Hepatic stellate cell (primary cell): ENCODE results near the gene CYP4F8.
"Not testable (repeated sequence)": the region's sequence is repeated elsewhere in the genome, so short reads cannot be mapped to it uniquely, and the experiment has no call there.

Source experiments
- DNase-seq: peaks from one replicate; pipeline ENCODE4 v3.0.0; 2011; ENCODE audit warnings: low spot score

Gene CYP4F8, protein sequence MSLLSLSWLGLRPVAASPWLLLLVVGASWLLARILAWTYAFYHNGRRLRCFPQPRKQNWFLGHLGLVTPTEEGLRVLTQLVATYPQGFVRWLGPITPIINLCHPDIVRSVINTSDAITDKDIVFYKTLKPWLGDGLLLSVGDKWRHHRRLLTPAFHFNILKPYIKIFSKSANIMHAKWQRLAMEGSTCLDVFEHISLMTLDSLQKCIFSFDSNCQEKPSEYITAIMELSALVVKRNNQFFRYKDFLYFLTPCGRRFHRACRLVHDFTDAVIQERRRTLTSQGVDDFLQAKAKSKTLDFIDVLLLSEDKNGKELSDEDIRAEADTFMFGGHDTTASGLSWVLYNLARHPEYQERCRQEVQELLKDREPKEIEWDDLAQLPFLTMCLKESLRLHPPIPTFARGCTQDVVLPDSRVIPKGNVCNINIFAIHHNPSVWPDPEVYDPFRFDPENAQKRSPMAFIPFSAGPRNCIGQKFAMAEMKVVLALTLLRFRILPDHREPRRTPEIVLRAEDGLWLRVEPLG

DNA sequence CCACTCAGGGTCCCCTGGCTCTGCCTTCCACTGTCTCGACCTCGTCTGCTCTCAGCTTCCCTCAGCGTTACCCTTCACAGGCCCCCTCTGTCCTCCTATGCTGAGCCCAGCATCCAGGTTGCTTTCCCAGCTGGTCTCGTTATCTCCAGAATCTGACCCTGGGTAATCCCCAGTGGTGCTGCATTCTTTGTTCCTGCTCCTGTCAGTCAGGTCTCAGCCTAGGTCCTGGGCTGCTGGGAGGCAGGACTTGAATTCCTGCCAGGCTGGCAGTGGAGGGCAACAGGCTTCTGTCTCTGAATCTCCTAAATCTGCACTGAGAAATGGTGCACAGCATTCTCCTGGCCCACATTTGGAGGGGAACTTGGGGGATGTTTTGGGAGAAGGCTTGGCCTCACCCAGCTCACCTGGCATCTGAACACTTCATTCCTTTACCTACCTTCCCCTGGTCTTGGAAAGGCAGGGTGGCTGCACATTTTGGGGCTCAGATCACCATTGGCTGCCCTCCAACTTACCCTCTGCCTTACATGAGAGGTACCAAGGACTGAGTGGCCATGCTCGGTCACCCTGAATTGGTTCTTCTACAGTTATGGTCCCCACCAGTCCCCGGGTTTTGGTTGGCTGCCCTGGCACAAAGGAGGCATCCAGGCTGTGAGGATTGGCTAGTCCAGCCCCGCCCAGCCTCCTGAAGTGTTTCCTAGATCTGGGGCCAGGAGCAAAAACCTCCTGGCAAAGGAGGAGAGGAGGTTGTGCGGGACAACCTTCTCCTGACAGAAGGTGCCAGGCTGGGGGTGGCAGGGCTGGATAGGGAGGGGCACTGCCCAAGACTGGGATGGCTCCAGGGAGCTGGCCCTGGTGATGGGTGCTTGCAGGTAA, at the start of gene CYP4F8:
Gene CYP4F8 (plus strand): TSS at position 712 of the 873 bp plus-strand sequence. CDS start 399 bp downstream, outside the sequence.
- DNase-seq: no peak

DNA sequence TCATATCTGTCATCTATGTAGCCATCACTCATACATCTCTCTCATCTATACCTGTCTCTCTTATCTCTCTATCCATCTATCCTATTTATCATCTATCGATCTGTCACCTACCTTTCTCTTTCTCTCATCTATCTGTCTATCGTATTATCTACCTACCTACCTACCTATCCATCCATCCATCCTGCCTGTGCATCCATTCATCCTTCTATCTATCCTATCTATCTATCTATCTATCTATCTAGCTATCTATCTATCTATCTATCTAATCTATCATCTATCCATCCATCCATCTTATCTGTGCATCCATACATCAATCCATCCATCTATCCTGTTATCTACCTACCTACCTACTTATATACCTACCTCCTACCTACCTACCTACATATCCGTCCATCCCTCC, 44.6 kb upstream of the CYP4F8 start:
- no peak for DNase-seq

DNA sequence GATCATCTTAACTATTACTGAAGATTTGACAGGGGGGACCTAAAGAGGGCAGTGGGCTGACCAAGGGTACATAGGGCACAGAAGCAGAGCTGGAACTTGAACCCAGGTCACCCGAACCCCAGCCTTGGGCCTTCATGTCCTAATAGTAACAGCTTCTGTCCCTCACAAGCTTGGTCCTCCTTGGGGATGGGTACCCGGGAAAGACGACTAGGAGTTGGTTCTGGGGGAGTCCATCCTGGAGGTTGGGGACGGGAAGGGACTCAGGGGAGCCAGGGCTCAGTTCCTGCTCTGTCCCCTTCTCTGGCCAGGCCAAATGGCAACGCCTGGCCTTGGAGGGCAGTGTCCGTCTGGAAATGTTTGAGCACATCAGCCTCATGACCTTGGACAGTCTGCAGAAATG, 39.6 kb upstream of the CYP4F8 start:
- DNase-seq: no peak

DNA sequence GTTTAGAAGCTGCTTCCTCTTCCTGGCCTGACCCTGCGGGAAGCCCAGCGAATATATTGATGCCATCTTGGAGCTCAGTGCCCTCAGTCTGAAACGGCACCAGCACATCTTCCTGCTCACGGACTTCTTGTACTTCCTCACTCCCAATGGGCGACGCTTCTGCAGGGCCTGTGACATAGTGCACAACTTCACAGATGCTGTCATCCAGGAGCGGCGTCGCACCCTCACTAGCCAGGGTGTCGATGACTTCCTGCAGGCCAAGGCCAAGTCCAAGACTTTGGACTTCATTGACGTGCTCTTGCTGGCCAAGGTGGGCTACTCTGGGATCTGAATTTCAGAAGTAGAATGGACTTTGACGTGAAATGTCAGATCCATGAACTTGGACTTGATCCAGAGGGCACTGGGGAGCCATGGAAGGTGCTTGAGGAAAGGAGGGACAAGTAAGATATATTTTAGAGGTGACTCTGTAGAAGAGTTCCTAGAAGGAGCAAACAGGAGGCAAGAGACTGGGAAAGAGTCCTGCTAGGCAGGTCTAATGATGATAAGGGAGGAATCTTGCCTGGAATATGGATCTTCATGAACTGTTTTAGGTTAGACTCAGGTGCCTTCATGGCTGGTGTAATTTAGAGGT, 38.4 kb upstream of the CYP4F8 start:
- no peak for DNase-seq

DNA sequence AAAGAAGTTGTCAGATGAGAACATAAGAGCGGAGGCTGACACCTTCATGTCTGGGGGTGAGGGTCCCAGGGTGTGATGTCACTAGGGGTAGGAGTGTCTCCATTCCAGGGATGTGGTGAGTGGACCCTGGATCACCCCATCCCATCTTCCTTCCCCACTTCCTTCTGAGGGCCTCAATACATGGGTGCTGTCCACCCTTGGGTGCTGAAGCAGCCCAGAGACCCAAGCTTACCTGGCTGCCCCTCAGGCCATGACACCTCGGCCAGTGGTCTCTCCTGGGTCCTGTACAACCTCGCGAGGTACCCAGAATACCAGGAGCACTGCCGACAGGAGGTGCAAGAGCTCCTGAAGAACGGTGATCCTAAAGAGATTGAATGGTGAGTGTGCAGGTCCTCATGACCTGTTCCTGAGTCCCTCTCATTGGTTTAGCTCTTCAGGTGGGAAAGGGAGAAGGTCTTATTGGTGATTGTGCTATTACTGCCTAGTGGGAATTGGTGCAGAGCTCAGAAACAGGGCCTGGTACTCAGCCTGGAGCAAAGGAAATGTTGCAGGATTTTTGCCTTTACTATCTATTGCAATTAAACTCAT, 37.7 kb upstream of the CYP4F8 start:
- DNase-seq: no peak

DNA sequence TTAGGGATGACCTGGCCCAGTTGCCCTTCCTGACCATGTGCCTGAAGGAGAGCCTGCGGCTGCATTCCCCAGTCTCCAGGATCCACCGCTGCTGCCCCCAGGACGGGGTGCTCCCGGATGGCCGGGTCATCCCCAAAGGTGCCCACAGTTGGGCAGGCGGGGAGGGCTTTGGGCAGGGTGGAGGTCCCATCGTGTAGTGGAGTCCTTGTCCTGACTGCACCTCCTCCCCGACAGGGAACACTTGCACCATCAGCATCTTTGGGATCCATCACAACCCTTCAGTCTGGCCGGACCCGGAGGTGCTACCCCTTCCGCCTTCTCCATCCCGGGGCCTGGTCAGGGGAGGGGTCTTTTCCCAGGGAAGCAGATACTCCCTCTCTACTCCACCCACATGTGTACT, 31.7 kb upstream of the CYP4F8 start:
- no peak for DNase-seq

DNA sequence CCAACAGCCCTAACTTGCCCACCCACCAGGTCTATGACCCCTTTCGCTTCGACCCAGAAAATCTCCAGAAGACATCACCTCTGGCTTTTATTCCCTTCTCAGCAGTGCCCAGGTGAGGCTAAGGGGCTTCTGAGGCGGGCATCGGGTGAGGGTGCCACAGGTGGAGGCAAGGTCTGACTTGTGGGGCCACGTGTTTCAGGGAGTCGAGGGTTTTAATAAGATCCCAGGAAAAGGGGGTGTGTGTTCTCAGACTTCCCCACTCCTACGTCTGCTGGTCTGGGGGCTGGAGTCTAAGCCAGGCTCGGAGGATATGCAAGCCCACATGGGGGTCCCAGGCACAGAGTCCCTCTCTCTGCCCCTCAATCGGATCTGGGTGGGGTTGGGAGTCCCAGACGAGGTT, 30.9 kb upstream of the CYP4F8 start:
- DNase-seq: no peak

DNA sequence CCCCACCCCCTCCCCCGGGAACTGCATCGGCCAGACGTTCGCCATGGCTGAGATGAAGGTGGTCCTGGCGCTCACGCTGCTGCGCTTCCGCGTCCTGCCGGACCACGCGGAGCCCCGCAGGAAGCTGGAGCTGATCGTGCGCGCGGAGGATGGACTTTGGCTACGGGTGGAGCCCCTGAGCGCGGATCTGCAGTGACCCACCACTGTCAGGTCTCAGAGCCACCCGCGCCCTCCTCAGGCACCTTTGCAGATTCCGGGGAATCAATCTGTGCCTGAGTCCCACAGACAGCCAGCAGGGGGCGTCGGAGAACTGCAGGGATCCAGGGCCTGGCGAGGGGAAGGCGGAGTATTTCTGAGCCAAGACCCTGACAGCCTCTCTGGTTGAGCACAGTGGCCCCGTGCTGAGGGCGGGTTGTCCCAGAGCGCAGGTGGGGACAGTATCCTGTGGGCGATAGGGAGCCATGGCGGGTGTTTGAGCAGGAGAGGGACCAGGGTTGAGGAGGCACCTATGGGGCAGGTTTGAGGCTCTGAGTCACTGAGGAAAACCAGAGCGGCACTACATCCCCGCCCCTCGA, 30.4 kb upstream of the CYP4F8 start:
- DNase-seq: peak; percentile 72

DNA sequence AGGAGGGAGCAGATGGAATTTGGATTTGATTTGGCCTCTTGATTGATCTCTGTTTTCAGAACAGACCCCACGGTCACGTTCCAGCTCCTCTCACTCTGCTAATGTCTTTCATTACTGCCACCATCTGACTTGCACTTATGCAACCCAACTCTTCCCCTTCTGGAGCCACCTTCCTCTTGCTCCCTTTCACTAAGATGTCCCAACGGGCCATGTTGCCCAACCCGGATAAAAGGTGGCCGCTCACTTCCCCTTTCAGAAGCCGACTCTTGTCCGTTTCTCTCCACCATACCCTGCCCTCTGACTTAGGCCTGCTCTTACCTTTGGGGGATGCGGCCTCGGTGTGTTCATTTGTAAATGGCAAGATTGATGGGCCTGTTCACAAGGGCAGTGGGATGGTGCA, 27.4 kb upstream of the CYP4F8 start:
- no peak for DNase-seq

DNA sequence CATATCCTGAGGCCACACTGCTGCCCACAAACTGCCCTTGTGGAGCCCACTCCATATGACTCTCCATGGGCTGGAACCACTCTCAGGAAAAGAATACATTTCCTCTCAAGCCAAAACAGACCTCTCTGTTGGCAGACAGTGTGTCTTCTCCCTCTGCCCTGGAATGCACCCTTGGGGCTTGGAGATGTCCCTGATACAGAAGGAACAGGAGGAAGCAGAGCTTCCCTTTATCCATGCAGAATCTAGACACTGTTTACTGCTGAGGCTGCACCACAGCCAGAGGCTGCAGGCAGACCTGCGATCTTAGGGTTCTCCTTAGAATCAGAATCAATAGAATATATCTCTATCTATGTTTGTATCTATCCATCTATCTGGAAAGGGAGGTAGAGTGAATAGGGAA, 26.8 kb upstream of the CYP4F8 start:
- no peak for DNase-seq

DNA sequence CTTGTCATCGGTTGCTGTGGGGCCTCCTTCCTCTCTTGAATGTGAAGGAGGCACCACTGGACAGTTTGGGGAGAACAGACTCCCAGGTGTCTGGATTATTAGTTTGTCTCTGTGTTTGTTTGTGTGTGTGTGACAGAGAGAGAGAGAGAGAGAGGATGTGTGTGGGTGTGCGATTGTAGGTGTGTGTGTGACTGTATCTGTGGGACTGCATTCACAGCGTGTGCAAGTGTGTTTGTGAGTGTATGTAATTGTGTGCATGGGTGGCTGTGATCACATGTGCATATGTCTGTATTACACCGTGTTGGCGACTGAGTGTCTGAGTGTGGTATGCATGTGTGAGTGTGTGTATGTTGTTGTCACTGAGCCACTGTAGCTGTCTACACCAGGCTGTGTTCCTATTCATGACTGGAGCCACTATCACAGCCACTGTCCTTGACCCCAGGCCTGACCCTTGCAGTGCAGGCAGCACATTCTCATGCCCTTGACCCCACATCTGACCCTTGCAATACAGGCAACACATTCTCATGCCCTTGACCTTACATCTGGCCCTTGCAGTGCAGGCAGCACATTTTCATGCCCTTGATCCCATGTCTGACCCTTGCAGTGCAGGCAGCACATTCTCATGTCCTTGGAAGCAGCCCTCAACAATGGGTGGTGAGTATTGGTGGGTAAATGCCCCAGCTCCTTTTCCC, 25.1 kb upstream of the CYP4F8 start:
- DNase-seq: no peak

DNA sequence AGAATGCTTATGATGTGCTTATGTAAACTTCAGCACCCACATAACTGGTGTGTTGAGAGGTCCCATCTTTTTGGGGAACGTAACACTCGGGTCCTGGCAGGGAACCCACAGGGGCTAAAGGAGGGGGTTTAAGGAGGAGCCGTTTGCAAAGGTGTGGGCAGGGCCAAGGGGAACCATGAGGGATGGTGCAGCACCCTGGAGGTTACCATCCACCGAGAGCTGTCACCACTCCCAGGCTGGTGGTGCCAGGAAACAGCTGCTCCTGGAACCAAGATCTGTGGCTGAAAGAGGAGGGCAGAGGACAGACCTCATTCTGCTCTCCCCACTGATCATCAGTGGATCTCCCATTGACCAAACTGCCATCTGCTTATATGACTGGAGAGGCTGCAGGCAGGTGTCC, 23.2 kb upstream of the CYP4F8 start:
- no peak for DNase-seq

DNA sequence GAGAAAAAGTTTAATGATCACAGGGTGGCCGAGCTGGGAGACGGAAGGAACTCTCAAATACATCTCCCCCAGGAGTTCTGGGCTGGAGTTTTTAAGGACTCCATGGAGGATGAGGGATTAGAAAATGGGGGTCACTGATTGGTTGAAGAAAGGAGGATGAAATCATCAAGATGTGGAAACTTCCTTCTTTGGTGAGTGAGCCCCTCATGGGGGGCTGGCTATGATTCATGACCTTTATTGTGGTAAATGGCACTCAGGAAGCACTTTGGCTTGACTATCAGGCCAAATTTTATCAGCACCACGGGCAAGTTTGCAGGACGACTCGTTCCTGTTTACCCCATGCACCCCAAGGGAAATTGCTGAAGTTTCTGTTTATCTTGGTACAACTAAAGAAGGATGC, 22.5 kb upstream of the CYP4F8 start:
- DNase-seq: not testable (repeated sequence)

DNA sequence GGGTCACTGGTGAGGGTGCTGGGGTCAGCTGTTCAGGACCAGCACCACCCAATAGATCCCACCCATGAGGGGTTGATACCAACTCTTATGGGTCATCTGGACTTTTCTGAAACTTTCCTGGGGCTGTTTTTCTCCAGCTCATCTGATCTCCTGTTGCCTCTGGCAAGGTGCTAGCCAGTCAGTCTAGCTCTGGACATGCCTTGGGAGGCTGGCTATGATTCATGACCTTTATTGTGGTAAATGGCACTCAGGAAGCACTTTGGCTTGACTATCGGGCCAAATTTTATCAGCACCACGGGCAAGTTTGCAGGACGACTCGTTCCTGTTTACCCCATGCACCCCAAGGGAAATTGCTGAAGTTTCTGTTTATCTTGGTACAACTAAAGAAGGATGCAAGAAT, 21.3 kb upstream of the CYP4F8 start:
- not testable (repeated sequence) for DNase-seq

DNA sequence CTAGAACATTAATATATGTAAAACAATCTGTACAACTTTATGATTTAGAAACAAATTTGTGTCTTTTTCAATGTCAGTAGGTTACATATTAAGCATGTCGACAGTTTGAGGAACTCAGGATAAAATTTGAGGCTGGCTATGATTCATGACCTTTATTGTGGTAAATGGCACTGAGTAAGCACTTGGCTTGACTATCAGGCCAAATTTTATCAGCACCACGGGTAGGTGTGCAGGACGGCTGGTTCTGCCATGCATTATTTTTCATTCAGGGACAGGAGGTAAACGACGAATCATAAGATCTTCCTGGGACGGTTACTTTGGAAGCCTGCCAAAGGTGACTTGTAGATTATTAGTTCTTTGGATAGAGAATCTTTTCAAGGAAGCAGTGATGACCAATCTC, 19.9 kb upstream of the CYP4F8 start:
- DNase-seq: no peak

DNA sequence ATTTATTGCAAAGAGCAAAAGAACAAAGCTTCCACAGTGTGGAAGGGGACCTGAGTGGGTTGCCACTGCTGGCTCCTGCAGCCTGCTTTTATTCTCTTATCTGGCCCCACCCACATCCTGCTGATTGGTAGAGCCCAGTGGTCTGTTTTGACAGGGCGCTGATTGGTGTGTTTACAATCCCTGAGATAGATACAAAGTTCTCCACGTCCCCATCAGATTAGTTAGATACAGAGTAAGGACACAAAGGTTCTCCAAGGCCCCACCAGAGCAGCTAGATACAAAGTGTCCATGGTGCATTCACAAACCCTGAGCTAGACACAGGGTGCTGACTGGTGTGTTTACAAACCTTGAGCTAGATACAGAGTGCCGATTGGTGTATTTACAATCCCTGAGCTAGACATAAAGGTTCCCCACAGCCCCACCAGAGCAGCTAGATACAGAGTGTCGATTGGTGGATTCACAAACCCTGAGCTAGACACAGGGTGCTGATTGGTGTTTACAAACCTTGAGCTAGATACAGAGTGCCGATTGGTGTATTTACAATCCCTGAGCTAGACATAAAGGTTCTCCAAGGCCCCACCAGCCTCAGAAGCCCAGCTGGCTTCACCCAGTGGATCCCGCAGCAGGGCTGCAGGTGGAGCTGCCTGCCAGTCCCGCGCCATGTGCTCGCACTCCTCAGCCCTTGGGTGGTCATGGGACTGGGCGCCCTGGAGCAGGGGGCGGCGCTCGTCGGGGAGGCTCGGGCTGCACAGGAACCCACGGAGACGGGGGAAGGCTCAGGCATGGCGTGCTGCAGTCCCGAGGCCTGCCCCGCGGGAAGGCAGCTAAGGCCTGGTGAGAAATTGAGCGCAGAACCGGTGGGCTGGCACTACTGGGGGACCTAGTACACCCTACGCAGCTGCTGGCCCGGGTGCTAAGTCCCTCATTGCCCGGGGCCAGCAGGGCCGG, 6.8 kb upstream of the CYP4F8 start:
- DNase-seq: not testable (repeated sequence)

DNA sequence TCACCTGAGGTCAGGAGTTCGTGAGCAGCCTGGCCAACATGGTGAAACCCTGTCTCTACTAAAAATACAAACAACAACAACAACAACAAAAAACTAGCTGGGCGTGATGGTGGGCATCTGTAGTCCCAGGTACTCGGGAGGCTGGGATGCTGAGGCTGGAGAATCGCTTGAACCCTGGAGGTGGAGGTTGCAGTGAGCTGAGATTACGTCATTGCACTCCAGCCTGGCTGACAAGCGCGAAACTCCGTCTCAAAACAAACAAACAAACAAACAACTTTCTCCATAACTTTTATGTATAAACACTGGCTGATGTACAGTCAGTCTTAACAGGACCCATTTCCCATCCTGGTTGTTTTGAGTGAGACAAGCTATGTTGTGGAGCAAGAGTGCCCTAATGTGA, 5.8 kb upstream of the CYP4F8 start:
- no peak for DNase-seq

DNA sequence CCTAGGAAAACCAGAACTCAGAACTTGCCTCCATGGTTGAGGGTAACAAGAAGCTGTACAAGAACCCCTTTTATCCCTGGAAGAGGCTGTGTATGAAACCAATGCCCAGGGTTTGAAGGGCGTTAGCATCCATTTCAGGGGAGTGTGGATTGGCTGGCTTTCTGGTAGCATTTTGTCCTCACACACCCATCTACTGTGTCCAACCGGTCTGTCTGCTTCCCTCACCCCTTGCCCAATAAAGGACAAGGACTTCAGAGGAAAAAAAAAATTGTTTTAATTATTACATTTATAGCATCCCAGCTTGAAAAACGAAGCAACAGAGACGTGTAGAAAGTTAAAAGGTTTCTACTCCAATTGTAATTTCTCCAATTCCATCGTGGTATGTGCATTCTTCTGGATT, 2.7 kb upstream of the CYP4F8 start:
- DNase-seq: no peak

DNA sequence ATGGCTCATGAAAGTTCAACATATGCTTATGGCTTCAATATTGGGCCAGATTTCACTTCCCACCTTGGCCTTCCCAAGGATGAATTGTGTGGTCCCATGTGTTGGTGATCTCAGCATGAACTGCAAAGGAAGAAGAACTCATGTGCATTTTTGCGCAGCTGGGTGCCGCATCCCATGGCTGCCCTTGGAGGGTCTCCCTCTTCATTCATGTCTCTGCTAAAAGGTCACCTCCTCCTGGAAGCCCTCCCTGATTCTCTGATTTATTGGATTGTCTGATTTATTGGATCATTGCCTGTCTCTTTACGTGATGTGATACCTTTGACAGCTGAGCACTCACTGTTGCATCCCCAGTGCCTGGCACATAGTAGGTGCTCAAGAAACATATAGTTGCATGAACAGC, 1.7 kb upstream of the CYP4F8 start:
- no peak for DNase-seq

DNA sequence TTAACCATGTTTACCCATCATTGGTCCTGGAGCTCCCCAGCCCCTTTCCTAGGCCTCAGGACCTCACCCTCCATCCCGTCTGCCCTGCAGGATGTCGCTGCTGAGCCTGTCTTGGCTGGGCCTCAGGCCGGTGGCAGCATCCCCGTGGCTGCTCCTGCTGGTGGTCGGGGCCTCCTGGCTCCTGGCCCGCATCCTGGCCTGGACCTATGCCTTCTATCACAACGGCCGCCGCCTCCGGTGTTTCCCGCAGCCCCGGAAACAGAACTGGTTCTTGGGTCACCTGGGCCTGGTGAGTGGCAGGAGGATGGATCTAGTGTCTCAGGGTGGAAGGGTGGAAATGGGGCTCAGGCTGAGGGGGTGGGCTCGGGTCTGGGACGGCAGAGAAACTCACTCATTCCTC, 508 bp downstream of the CYP4F8 start:
- no peak for DNase-seq
